GM12864 (cell line): ENCODE measurements around the gene S100A8.
A peak's percentile ranks its signal among the peaks of the same experiment; 100 is the strongest.

Experiments used
- DNase-seq: peaks from one replicate; pipeline ENCODE4 v3.0.0-alpha.2; 2011; ENCODE audit warnings: low read depth
- H3K4me3 ChIP-seq: 2 replicates; pipeline ENCODE4 v1.5.1; 2011; ENCODE audit warnings: mild to moderate bottlenecking, low read depth, low read length, control low read depth
- CTCF ChIP-seq: IDR thresholded peaks from 2 replicates; pipeline ENCODE4 v1.5.1; 2011; ENCODE audit warnings: low read depth, mild to moderate bottlenecking, moderate library complexity, low read length, control low read depth, inconsistent platforms; ENCODE audit errors: missing control alignments

The S100A8 gene

GRCh38 chr1:153395776-153396175, 4.9 kb upstream of the S100A8 start:
- no peak for TF ChIP-seq CTCF
- DNase-seq, result no peak
- no peak overlapping the region for H3K4me3 ChIP-seq

GRCh38 chr1:153395136-153395685, 4.3 kb upstream of the S100A8 start:
- no peak for TF ChIP-seq CTCF
- H3K4me3 ChIP-seq, result no peak overlapping the region
- DNase-seq, result no peak

- no peak for TF ChIP-seq CTCF
- no peak for DNase-seq
- H3K4me3 ChIP-seq, result no peak overlapping the region
Measured at GRCh38 chr1:153394391-153394790, 3.5 kb upstream of the S100A8 start.

GRCh38 chr1:153393926-153394325, 3.1 kb upstream of the S100A8 start:
- H3K4me3 ChIP-seq, result no peak overlapping the region
- TF ChIP-seq CTCF, result peak; percentile 5
- DNase-seq, result no peak

- DNase-seq, result no peak
- TF ChIP-seq CTCF, result no peak
- no peak overlapping the region for H3K4me3 ChIP-seq
Measured at GRCh38 chr1:153392822-153393221, 1.9 kb upstream of the S100A8 start.

GRCh38 chr1:153392258-153392657, 1.4 kb upstream of the S100A8 start:
- H3K4me3 ChIP-seq, result no peak overlapping the region
- TF ChIP-seq CTCF, result no peak
- no peak for DNase-seq
